HL-60/S4 (cell line): ENCODE measurements around the gene OR6Y1.

Experiments
- in situ Hi-C: fragments of 300-500 bp; cut with MboI; formaldehyde crosslinking; loops from 2 replicates; pipeline ENCODE4 v1.14.3; 2022; ENCODE audit warnings: low sequenced_read_pairs

OR6Y1 gene

DNA sequence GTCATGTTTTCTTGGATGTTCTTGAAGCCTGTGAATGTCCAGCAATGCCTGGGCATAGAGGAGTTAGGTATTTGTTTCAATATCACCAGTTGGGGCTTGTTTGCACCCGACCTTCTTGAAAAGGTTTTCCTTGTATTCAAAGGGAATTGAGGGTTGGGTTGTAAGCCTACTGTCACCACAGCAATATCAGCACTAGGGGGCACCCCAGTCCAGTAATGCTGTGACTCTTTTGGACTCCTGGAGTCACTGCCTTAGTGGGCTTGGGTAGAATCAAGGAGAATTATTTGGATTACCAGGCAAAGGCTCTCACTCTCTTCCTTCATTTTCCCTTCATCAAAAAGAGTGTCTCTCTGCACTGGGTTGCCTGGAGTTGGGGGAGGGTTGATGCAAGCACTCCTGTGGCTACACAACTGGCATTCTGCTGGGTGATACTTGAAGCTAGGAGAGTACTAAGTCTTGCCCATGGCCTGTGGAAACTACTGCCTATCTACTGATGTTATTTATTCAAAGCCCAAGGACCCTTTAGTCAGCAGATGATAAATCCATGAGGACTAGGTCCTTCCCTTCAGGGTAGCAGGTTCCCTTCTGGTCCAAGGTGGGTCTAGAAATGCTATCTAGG, 47.7 kb downstream of the OR6Y1 start:
- in situ Hi-C loops, result no loop called here

DNA sequence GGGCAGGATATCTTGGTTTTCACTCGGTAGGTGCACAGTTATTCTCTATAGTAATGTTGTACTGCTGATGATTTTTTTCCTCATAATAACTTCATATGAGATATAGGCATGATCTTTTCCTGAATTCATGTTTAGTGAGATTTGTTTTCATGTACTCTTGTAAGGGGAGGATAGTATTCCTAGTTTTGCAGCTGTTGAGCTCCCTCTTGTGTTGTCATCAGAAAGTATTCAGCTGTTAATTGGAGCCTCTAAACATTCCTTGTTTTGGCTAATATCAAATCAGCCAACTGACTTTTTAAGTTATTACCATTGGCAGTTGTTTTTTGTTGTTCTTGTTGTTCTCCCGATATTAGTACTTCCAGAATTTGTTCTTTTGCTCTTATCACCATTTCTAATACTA, 57.8 kb downstream of the OR6Y1 start:
- in situ Hi-C loops, result loop anchor here (25.0 kb wide), 1 partner anchor 509 kb away; the partner anchor contains the start of gene KIRREL1

DNA sequence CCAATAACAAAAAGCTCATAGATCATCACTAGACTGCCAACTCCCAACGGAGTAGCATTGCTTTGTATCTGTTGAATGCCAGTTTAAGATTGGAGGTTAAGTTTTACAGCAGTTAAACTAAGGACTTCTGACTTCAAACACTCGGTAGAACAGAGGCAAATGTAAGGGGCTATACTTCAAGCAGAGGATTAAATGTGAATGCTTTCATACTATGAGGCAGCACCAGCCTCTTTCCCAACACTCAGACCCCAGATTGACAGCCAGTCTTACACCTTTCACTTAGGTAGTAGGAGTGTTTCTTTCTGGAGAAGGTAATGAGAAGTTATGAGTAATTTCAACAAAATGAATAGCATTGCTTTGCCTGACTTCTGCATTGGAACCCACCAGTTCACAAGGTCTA, 59.4 kb downstream of the OR6Y1 start:
- in situ Hi-C loops, result loop anchor here (25.0 kb wide), 1 partner anchor 507 kb away; the partner anchor contains the start of gene KIRREL1
